K562 (cell line): Measurements from ENCODE around the gene SDHAF1. TPM values are rescaled to one million over a fixed set of nuclear protein-coding genes. Genes with fewer than 3 reads are reported as not detected.

ENCODE experiments used
- AFF1 ChIP-seq, 2 experiments: fragments of 450-650 bp; IDR thresholded peaks; 2 replicates each; pipeline ENCODE4 v1.6.1; 2018; ENCODE audit warnings: mild to moderate bottlenecking in 2 of 2, low read depth in 1 of 2; ENCODE audit not compliant: partially characterized antibody in 2 of 2
- DPF2 ChIP-seq: fragments of 450-650 bp; IDR thresholded peaks from 2 replicates; pipeline ENCODE4 v1.6.1; 2016
- SFPQ ChIP-seq: fragments of 200-400 bp; formaldehyde crosslinking; IDR thresholded peaks from 2 replicates; pipeline ENCODE4 v1.6.1; 2017; ENCODE audit warnings: mild to moderate bottlenecking, low read depth, low read length, moderate library complexity
- polyA plus RNA-seq, 8 experiments: library from polyadenylated mRNA; depleted of rRNA in 4 of 8; stranded (reverse) in 5 of 8; unstranded in 3 of 8; fragments of >200 nt; fragmentation: Nextera tagmentation in 2 of 8; fragmentation: Illumina TruSeq in 1 of 8; extraction: Ambion mirVana in 2 of 8; extraction: Trizol in 1 of 8; gene quantifications; 2 replicates each; pipeline versions ENCODE4 v1.2.1 to v1.2.3, GENCODE V29; 2011 to 2014; ENCODE audit warnings: inconsistent platforms in 1 of 8, missing spikeins in 1 of 8
- total RNA-seq, 7 experiments: library from RNA; depleted of rRNA in 6 of 7; stranded (reverse); fragments of >200 nt in 6 of 7; fragmentation: Illumina TruSeq in 2 of 7; extraction: Trizol in 2 of 7; gene quantifications; 2 replicates each; pipeline versions ENCODE4 v1.2.1 to v1.2.3, GENCODE V29; 2011 to 2021; ENCODE audit warnings: low replicate concordance in 1 of 7

Gene SDHAF1
- total and polyA plus RNA-seq, 9 of the 15 experiments (the other 6 are each of a cell fraction or from before 2014, with no cell fraction given), result 0.42 to 55.7 (median 18.8) TPM

- peak in 1 of 2 experiments; percentile 83 for TF ChIP-seq AFF1 (IDR thresholded peaks at IDR 0.05; ENCODE audit: low read depth in 1 of 2, partially characterized antibody in 2 of 2)
- TF ChIP-seq DPF2, result no peak
- TF ChIP-seq SFPQ, result no peak
- TF ChIP-seq, all 486 proteins: peak for 17
These were observed 19.3 kb upstream of the SDHAF1 start (continued) for GRCh38 chr19:35975608-35976214.
